IMR-90 (cell line): ENCODE measurements around the gene PARD3. TPM values are rescaled to one million over a fixed set of nuclear protein-coding genes. Genes with fewer than 3 reads are reported as not detected.

ENCODE experiments used
- ATAC-seq: fragments of 200-7000 bp; cut with Tn5 transposase; 2 replicates; pipeline ENCODE4 v1.9.1; 2020; ENCODE audit warnings: low read depth, mild to moderate bottlenecking, moderate library complexity
- BruUV-seq: library from RNA; stranded (reverse); fragments of 400-500 nt; replicated peaks from 2 replicates; lab custom pipeline; 2021; lab: Mats Ljungman, UMichigan
- CTCF ChIA-PET: fragments of 300-600 bp; formaldehyde crosslinking; extraction: SDS; loops from one replicate; lab custom pipeline; 2021; ENCODE audit warnings: antibody characterized with exemption; lab: Yijun Ruan, JAX
- POLR2A ChIA-PET: fragments of 300-600 bp; sonication (Branson Sonifier 250); formaldehyde crosslinking; loops from one replicate; lab custom pipeline; 2022; ENCODE audit warnings: antibody characterized with exemption; ENCODE audit not compliant: unreplicated experiment; lab: Charles Lee
- DNase-seq: peaks from one replicate; pipeline ENCODE4 v3.0.0; 2013
- H2AFZ ChIP-seq: replicated peaks from 2 replicates; pipeline ENCODE3; 2013; ENCODE audit warnings: low read length, mild to moderate bottlenecking; ENCODE audit not compliant: poor library complexity
- H2AK5ac ChIP-seq: 2 replicates; pipeline ENCODE4 v1.6.1; 2013; ENCODE audit warnings: low read depth, low read length, inconsistent platforms
- H2AK9ac ChIP-seq: replicated peaks from 2 replicates; pipeline ENCODE3; 2013; ENCODE audit warnings: mild to moderate bottlenecking, low read depth, low read length, moderate library complexity; ENCODE audit not compliant: poor library complexity
- H2BK120ac ChIP-seq: 2 replicates; pipeline ENCODE4 v1.6.1; 2013; ENCODE audit warnings: low read depth, low read length, inconsistent platforms
- H2BK15ac ChIP-seq: 3 replicates; pipeline ENCODE4 v1.6.1; 2013; ENCODE audit warnings: low read depth, low read length, inconsistent platforms
- H2BK20ac ChIP-seq: 2 replicates; pipeline ENCODE4 v1.6.1; 2013; ENCODE audit warnings: low read depth, mild to moderate bottlenecking, inconsistent platforms, low read length, moderate library complexity
- H2BK5ac ChIP-seq: 2 replicates; pipeline ENCODE4 v1.6.1; 2013; ENCODE audit warnings: mild to moderate bottlenecking, low read depth, low read length, inconsistent platforms; ENCODE audit not compliant: poor library complexity, severe bottlenecking
- H3K14ac ChIP-seq: replicated peaks from 2 replicates; pipeline ENCODE4 v1.6.1; 2013; ENCODE audit warnings: low read depth, low read length, inconsistent platforms
- H3K18ac ChIP-seq: 2 replicates; pipeline ENCODE4 v1.6.1; 2013; ENCODE audit warnings: low read depth, low read length, control low read depth
- H3K23ac ChIP-seq: 2 replicates; pipeline ENCODE4 v1.6.1; 2013; ENCODE audit warnings: low read depth, low read length, inconsistent platforms
- H3K27ac ChIP-seq: 2 replicates; pipeline ENCODE4 v1.5.1; 2013; ENCODE audit warnings: mild to moderate bottlenecking, control low read depth, low read length; ENCODE audit not compliant: insufficient read depth
- H3K27me3 ChIP-seq: 2 replicates; pipeline ENCODE4 v1.6.1; 2013; ENCODE audit warnings: low read length; ENCODE audit not compliant: control insufficient read depth, insufficient read depth
- H3K36me3 ChIP-seq: 2 replicates; pipeline ENCODE4 v1.6.1; 2013; ENCODE audit warnings: low read length, mixed read lengths; ENCODE audit not compliant: control insufficient read depth, insufficient read depth
- H3K4ac ChIP-seq: 2 replicates; pipeline ENCODE4 v1.6.1; 2013; ENCODE audit warnings: low read depth, low read length, inconsistent platforms
- H3K4me1 ChIP-seq: 2 replicates; pipeline ENCODE4 v1.6.1; 2013; ENCODE audit warnings: low read length, mixed read lengths; ENCODE audit not compliant: control insufficient read depth, insufficient read depth
- H3K4me2 ChIP-seq: 2 replicates; pipeline ENCODE4 v1.6.1; 2013; ENCODE audit warnings: low read depth, mild to moderate bottlenecking, control low read depth, low read length, moderate library complexity
- H3K4me3 ChIP-seq: 2 replicates; pipeline ENCODE4 v1.5.1; 2013; ENCODE audit warnings: low read depth, mild to moderate bottlenecking, control low read depth, low read length, moderate library complexity; ENCODE audit not compliant: insufficient read depth
- H3K56ac ChIP-seq: 2 replicates; pipeline ENCODE4 v1.6.1; 2013; ENCODE audit warnings: low read length, inconsistent platforms; ENCODE audit not compliant: insufficient read depth; ENCODE audit errors: extremely low read depth
- H3K79me1 ChIP-seq, 2 experiments: 2 replicates each; pipeline ENCODE4 v1.6.1; 2013; ENCODE audit warnings: low read length in 2 of 2, inconsistent platforms in 1 of 2, low read depth in 1 of 2
- H3K9ac ChIP-seq: 2 replicates; pipeline ENCODE4 v1.6.1; 2013; ENCODE audit warnings: low read depth, low read length, control low read depth
- H3K9me1 ChIP-seq: 2 replicates; pipeline ENCODE4 v1.6.1; 2013; ENCODE audit warnings: low read length, inconsistent platforms; ENCODE audit not compliant: insufficient read depth
- H3K9me3 ChIP-seq: 2 replicates; pipeline ENCODE4 v1.6.1; 2013; ENCODE audit warnings: low read length; ENCODE audit not compliant: control insufficient read depth, insufficient read depth
- H4K20me1 ChIP-seq: 2 replicates; pipeline ENCODE4 v1.6.1; 2013; ENCODE audit warnings: low read length, inconsistent platforms; ENCODE audit not compliant: insufficient read depth
- H4K5ac ChIP-seq: 2 replicates; pipeline ENCODE4 v1.6.1; 2013; ENCODE audit warnings: mild to moderate bottlenecking, low read depth, low read length, control low read depth
- H4K8ac ChIP-seq, 2 experiments: 2 replicates each; pipeline ENCODE4 v1.6.1; 2013; ENCODE audit warnings: low read depth in 2 of 2, low read length in 2 of 2, control low read depth in 1 of 2, inconsistent platforms in 1 of 2
- H4K91ac ChIP-seq: 2 replicates; pipeline ENCODE4 v1.6.1; 2013; ENCODE audit warnings: low read depth, low read length, inconsistent platforms; ENCODE audit not compliant: insufficient read depth
- BHLHE40 ChIP-seq: fragments of 150-350 bp; IDR thresholded peaks from 2 replicates; pipeline ENCODE4 v1.6.1; 2016; ENCODE audit warnings: mild to moderate bottlenecking, low read depth, low read length
- CEBPB ChIP-seq: IDR thresholded peaks from 2 replicates; pipeline ENCODE4 v1.6.1; 2012; ENCODE audit warnings: low read depth, low read length, improper control_type of control experiment
- CTCF ChIP-seq: conservative IDR thresholded peaks from 2 replicates; pipeline ENCODE4 v1.5.1; 2012; ENCODE audit warnings: mild to moderate bottlenecking, low read depth, low read length, improper control_type of control experiment
- FOS ChIP-seq: fragments of 150-350 bp; IDR thresholded peaks from 2 replicates; pipeline ENCODE4 v1.6.1; 2016; ENCODE audit warnings: low read depth, low read length
- MAFK ChIP-seq: IDR thresholded peaks from 2 replicates; pipeline ENCODE4 v1.6.1; 2012; ENCODE audit warnings: low read depth, low read length, improper control_type of control experiment
- MAZ ChIP-seq: IDR thresholded peaks from 2 replicates; pipeline ENCODE4 v1.6.1; 2012; ENCODE audit warnings: low read depth, mild to moderate bottlenecking, low read length, improper control_type of control experiment, moderate library complexity, borderline replicate concordance
- MXI1 ChIP-seq: IDR thresholded peaks from 2 replicates; pipeline ENCODE4 v1.6.1; 2012; ENCODE audit warnings: low read depth, mild to moderate bottlenecking, low read length, moderate library complexity, borderline replicate concordance
- NFE2L2 ChIP-seq: fragments of 150-350 bp; IDR thresholded peaks from 2 replicates; pipeline ENCODE4 v1.6.1; 2016; ENCODE audit warnings: low read depth, mild to moderate bottlenecking, low read length
- RAD21 ChIP-seq: IDR thresholded peaks from 2 replicates; pipeline ENCODE4 v1.6.1; 2012; ENCODE audit warnings: low read length, improper control_type of control experiment
- RCOR1 ChIP-seq: IDR thresholded peaks from 2 replicates; pipeline ENCODE4 v1.6.1; 2012; ENCODE audit warnings: mild to moderate bottlenecking, low read length, improper control_type of control experiment; ENCODE audit not compliant: insufficient replicate concordance
- RFX5 ChIP-seq: IDR thresholded peaks from 2 replicates; pipeline ENCODE4 v1.8.0; 2012; ENCODE audit warnings: low read depth, mild to moderate bottlenecking, low read length, moderate library complexity
- USF2 ChIP-seq: fragments of 150-350 bp; IDR thresholded peaks from 2 replicates; pipeline ENCODE4 v1.6.1; 2017; ENCODE audit warnings: mild to moderate bottlenecking, antibody characterized with exemption, low read length, low read depth
- WGBS, 2 experiments: methylation state at CpG; one replicate each; pipeline versions ENCODE4 v1.1.5 to v1.1.7; 2013; ENCODE audit warnings: missing lambda C conversion rate in 2 of 2; ENCODE audit not compliant: insufficient read length in 1 of 2; ENCODE audit errors: extremely low coverage in 2 of 2; 5-methylcytosine and 5-hydroxymethylcytosine counted together
- dilution Hi-C: fragments of 300-500 bp; cut with HindIII; formaldehyde crosslinking; loops from one replicate; pipeline ENCODE4 v1.14.3; 2018; ENCODE audit warnings: low sequenced_read_pairs; ENCODE audit not compliant: unreplicated experiment
- in situ Hi-C: fragments of 300-500 bp; cut with MboI; formaldehyde crosslinking; loops from 3 replicates; pipeline ENCODE4 v1.14.3; 2019; ENCODE audit warnings: low sequenced_read_pairs, inconsistent platforms, mixed read lengths
- intact Hi-C: fragments of 100-400 bp; cut with micrococcal nuclease; formaldehyde crosslinking; loops from 2 replicates; pipeline ENCODE4 v1.10.0; 2022
- polyA plus RNA-seq, 3 experiments: library from polyadenylated mRNA; depleted of rRNA; stranded (reverse); fragments of >200 nt; gene quantifications; 2 replicates each; pipeline ENCODE4 v1.2.3, GENCODE V29; 2012; ENCODE audit warnings: low replicate concordance in 1 of 3
- total RNA-seq: library from RNA; depleted of rRNA; stranded (reverse); fragments of >200 nt; gene quantifications from 2 replicates; pipeline ENCODE4 v1.2.3, GENCODE V29; 2012

Gene PARD3
- total and polyA plus RNA-seq, 2 of the 4 experiments (the other 2 are of a cell fraction), result 14.6 to 37.5 TPM

GRCh38 chr10:34759161-34759836 is 55.8 kb downstream of the PARD3 start (continued):
- no peak for TF ChIP-seq BHLHE40

DNA sequence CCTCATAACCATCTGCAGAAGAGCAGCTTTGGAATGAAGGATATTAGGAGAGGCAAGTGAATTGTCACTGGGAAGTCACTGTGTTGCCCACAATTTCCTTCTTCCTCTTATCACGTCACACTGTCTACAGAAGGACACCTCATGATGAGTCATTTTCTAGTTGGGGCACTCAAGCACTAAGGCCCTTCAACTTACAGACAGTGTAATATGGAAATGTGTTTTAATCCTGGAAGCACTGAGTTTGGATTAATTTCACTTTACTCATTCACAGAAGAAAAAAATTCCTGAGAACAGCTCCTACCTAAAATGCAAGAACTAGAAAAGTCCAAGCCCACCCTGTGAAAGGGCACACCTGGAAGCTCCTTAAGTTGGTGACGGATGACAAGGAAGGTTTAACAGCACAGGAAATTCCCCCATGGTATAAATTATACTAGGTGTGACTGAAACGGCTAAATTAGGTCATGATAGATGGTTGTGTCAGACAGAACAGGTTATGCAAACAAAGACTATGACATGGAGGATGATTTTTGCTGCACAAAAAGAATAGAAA is 56.6 kb downstream of the PARD3 start:
- Histone ChIP-seq H4K20me1 (peaks cover 6% of the 10 kb centered on the region; the same call in 1 of the 2 replicates), H3K56ac (peak overlapping the region; percentile 31), H3K9me3 (no peaks in the 10 kb centered on the region), H2AK9ac (no peak overlapping the region), H3K4me2 (peak overlapping the region; percentile 74), H4K5ac (no peak overlapping the region), H3K9me1 (0 out of 2 replicates have a peak, but pooled peaks cover 3% of the 10 kb centered on the region), H3K23ac (no peak overlapping the region), H3K4ac (peak overlapping the region; percentile 29; the same call in 1 of the 2 replicates), H2BK120ac (peak overlapping the region; percentile 37), H2BK5ac (peak overlapping the region; percentile 64), H3K18ac (peak overlapping the region; percentile 14; the same call in 1 of the 2 replicates), H4K8ac (peak overlapping the region in 1 of 2 experiments; percentile 41; a peak in 1 of 4 replicates), H4K91ac (no peak overlapping the region), H3K27me3 (no peaks in the 10 kb centered on the region), H3K27ac (no peak overlapping the region), H2BK15ac (0 out of 3 replicates have a peak overlapping the region, but pooled peaks have one; percentile 12), H2AK5ac (no peak overlapping the region), H3K79me1 (peaks cover 19 to 73% of the 10 kb centered on the region in 2 experiments), H3K36me3 (no peaks in the 10 kb centered on the region), H2BK20ac (no peak overlapping the region), H3K14ac (0 out of 2 replicates have a peak overlapping the region, but pooled peaks have one; percentile 24), H3K4me3 (no peak overlapping the region; the same call in 1 of the 2 replicates), H2AFZ (no peak overlapping the region), H3K4me1 (peaks cover 5% of the 10 kb centered on the region), H3K9ac (no peak overlapping the region)
- intact Hi-C loops (loop anchor here (5.0 kb wide), 1 partner anchor 44 kb away; no protein-coding TSS in a partner anchor), in situ Hi-C loops (no loop called here), dilution Hi-C loops (no loop called here)
- CTCF ChIA-PET, result interaction anchor here (0.8 kb wide), 1 partner anchor 92 kb away, joined by 3 read pairs; no protein-coding TSS in a partner anchor
- POLR2A ChIA-PET, result interaction anchor here (1.0 kb wide), 1 partner anchor 9 kb away, joined by 3 read pairs; no protein-coding TSS in a partner anchor
- peak; percentile 96 for DNase-seq
- ATAC-seq, result peak; percentile 89
- no TSS peak for BruUV-seq
- WGBS, 2 experiments, result no CpG with 5 or more reads among the region's 3 CpGs
- TF ChIP-seq RCOR1 (no peak), BHLHE40 (peak; percentile 23; the same call in 1 of the 2 replicates), MAFK (no peak), RFX5 (no peak), FOS (peak; percentile 90), USF2 (no peak), MAZ (0 out of 2 replicates have a peak, but pooled peaks have one; percentile 22), MXI1 (no peak), CTCF (no peak), CEBPB (peak; percentile 22; the same call in 1 of the 2 replicates), RAD21 (no peak), NFE2L2 (no peak)
